ENCODE results near the gene ZFYVE28.

Gene ZFYVE28

DNA sequence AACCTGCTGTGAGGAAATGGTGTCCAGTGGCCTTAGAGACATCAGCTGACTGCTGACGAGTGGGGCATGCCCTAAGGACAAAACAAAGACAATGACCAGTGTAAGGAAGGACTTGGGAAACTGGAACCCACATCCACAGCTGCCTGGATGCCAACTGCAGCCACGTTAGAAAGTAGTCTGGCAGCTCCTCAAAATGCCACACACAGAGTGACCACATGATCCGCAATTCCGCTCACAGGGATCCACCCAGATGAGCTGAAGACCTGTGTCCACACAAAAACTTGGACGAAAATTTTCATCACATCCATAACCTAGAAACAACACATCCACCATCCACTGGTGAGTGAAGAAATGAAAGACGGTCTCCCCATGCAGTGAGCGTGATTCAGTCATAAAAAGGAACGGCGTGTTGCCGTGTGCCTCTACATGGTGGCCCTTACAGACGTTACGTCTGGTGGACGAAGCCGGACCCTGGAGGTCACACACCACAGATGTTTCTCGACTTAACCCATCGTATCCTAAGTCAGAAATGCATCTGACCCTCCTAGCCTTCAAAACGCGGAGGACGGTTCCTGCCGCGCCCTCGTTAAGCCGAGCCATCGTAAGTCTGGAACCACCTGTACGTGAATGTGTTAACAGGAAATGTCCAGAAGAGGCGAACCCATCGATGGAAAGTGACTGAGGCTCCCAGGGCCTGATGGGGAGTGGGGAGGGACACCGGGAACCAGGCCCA is 115.9 kb downstream of the ZFYVE28 start:
- DNase-seq (ENCODE audit: low spot score): no peak

DNA sequence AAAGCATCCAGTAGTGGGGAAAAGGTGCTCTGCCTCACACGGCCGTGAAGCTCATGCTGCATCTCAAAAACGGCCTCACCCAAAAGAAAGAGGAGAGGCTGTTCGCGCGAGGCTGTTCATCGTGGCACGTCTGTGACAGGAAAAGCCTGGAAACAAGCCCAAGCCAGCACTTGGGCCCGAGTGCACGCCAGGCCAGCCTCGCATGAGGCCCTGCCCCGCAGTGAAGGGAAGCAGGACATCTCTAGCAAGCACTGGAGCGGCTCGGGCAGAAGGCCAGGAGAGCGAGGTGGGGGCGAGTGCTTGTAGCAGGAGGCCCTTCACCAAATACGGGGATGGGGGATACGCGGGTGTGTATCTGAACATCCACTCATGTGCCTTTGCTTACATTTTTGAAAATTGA is 116.6 kb downstream of the ZFYVE28 start:
- no peak for DNase-seq (ENCODE audit: low spot score)

DNA sequence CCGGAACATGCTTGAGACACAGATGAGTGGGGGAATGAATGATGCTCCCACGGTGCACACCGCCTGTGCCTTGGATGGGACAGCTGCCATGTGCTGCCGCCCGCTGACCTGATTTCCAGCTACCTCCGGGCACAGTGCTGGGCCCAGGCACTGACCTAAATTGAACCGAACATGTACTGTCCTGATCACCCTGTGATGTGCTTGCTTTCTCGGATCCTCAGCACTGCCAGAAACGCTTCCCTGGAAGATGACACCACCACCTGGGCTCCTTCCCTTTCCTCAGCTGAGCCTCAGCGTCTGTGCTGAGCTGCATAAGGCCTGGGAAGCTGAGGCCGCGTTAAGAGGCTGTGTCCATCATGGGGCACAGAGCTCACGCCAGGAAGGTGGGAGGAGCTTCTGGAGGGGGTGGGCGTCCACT is 117.2 kb downstream of the ZFYVE28 start:
- DNase-seq (ENCODE audit: low spot score): no peak

DNA sequence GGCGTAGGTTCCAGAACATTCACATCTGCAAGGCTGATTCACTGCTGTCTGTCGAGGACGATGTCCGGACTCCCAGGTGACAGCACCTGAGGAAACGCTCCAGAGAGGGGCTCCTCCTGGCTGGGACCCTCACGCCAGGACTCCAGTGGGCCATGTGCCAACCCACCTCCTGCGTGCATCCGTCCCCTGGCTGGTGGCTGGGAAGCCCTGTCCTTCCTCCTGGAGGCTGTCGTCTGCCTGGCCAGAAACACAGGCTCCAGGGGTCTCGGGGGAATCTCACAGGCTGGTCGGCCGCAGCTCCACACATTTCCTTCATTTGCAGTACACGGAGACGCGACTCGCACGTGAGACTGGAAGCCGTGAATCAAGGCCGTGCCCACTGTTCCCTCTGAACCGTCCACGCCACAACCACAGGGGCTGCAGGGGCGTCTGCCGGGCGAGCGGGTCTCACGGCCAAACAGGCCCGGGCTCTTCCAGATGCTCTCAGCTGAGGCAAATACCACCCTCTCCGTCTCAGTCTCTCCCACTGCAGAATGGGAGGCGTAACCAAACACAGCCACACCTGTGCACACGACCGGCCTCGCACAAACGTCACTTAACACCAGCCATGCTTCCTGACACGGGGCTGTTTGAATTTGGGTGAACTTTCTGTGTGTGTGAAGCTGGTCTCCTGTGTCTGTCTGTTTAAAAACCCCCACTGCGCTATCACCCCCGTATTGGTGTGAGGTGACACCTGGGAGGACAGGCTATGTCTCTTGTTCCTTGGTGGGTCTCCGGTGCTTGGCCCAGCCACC is 117.8 kb downstream of the ZFYVE28 start:
- no peak for DNase-seq (ENCODE audit: low spot score)

DNA sequence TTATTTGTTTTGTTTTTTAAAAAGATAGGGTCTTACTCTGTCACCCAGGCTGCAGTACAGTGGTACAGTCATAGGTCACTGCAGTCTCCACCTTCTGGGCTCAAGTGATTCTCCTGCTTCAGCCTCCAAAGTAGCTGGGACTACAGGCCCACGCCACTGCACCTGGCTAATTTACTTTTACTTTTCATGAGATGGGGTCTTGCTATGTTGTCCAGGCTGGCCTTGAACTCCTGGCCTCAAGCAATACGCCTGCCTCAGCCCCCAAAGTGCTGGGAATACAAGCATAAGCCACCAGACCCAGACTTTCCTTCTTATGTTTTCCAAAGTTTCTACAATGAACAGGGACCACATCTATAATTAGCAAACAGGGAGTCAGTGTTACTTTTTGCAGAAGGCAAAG is 118.7 kb downstream of the ZFYVE28 start:
- no peak for DNase-seq (ENCODE audit: low spot score)

DNA sequence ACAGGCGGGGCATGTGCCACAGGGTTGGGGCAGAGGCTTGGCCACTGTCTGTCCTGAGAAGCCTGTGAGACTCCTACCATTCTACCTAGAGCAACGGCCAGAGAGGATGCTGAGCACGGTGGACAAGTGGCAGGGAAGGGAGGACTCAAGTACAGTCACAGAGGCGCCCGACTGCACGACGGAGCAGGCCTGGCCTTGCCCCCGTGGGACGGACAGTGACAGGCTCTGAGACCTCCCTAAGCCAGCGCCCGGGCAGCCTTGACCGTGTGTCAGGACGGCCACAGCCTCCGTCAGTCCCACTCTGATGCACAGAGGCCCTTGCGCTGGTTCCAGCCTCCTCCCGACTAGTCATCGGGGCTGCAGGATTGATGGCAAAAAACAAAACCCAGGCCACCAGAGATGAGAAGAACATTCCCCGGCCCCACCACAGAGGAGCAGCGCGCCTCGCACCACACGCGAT is 119.9 kb downstream of the ZFYVE28 start:
- DNase-seq (ENCODE audit: low spot score): peak; percentile 84

DNA sequence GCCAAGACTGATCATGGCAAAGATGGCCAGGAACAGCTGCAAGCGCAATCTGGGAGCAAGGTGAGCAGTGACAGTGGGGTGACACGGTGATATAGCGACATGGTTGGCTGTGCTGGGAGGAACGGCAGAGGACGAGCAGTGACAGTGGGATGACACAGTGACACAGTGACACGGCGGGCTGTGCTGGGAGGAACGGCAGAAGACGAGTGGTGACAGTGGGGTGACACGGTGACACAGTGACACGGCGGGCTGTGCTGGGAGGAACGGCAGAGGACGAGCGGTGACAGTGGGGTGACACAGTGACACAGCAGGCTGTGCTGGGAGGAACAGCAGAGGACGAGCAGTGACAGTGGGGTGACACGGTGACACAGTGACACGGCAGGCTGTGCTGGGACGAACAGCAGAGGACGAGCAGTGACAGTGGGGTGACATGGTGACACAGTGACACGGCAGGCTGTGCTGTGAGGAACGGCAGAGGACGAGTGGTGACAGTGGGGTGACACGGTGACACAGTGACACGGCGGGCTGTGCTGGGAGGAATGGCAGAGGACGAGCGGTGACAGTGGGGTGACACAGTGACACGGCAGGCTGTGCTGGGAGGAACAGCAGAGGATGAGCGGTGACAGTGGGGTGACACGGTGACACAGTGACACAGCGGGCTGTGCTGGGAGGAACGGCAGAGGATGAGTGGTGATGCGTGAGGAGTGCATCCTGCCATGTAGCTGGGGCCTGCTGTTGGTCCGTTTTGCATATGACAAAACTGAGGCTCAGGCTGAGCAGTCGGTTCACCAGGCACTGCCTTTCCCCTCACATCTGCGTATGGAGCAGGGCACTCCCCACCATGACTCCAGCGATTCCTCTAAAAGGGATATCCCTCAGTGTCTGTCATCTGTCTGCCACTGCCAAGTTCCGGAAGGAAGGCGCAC is 120.6 kb downstream of the ZFYVE28 start:
- DNase-seq (ENCODE audit: low spot score): no peak

DNA sequence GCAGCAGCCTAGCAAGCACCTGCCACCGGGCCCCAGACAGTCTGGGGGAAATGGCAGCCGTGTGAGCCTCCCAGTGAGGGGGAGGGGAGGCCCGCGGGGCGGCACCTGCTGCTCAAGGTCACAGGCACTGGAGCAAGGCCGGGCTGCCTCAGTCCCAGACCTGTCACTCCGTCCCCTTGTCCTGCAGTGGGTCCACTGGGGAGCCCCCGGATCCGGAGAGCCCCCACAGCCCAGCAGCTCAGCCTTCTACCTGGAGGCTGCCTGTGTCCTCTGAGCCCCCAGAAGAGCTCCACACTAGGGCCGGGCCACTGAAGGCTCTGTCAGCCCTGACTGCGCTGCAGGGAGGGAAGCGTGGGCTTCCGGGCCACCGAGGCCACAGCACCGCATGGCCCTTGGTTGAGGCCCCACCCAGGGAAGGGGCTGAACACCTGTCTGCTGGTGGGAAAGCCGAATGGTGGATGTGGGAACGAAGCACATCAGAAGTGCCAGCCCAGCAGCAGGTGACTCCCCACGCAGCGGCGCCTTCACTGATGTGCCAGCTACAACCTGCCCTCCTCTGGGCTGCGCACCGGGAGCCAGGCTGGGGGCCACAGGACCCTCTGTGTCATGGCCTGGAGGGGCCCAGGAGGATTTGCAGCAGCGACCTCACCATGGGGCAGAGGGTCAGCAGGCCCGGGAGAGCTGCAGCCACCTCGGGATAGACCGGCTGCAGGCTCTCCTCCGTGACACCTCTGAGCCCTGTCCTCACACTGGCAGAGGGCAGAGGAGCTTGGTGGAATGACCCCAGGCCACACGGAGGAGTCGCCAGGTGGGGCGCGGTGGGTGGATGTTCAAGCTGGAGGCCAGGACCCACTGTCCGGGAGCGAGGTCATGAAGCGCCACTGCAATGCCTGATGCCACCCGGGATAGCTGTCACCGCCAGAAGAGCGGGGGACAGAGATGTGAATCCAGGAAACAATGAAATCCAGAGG is 121.5 kb downstream of the ZFYVE28 start:
- no peak for DNase-seq (ENCODE audit: low spot score)

DNA sequence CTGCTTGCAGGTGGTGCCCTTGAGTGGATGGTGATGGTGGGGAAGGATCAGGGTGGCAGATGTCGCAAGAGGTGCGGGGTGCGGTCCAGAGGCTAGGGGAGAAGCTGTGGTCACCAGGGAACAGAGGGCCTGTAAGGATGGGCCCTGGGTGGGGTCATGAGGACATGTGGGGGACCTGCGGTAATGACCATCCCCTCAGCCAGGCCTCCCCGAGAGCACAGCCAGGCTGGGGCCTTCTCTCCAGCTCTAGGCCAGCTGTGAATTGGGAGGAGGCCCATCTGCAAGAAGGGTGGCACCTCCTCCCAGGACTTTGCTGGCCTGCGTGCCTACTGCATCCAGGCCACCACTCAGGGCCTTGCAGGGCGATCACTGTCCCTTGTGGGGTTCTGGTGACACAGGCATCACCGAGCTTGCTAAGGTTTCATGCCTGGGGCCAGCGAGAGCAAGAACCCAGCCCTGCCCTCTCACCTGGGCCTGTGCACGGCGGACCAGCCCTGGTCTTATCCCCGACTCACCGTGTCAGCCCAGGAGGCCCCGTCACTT is 122.5 kb downstream of the ZFYVE28 start:
- DNase-seq (ENCODE audit: low spot score): no peak

DNA sequence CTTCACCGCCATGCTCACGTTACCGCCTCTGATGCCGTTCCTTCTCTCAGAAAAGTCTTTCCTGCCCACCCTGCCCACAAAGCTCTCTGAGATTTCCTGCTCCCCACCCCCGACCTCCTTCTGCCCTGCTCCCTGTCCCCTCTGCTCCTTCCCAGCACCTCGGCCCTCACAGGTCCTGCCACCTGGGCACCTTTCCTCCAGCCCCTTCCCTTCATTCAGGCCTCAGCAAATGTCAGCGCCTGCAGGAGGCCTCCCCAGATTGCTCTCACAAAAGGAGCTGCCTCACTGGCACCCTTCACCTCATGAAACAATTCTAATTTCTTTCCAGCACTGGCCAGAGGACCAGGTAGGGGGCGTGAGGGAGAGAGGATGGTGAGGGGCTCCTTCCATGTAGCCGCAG is 122.9 kb downstream of the ZFYVE28 start:
- no peak for DNase-seq (ENCODE audit: low spot score)

DNA sequence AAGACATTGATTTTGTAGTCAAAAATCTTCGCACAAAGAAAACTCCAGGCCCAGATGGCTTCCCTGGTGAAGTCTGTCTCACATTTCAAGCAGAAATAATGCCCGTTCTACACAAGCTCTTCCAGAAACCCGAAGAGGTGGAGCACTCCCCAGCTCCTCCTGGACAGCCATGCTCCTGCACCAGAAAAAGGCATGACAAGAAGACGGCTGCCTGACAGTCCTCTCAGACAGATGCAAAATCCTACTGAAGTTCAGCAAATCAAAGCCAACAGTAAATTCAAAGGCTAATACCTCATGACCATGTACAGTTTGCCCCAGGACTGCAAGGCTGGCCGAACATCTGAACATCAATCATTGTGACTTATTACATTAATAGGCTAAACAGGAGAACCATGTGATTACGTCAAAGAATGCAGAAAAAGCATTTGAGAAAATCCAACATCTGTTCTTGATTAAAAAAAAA is 125.8 kb downstream of the ZFYVE28 start:
- peak; percentile 68 for DNase-seq (ENCODE audit: low spot score)

DNA sequence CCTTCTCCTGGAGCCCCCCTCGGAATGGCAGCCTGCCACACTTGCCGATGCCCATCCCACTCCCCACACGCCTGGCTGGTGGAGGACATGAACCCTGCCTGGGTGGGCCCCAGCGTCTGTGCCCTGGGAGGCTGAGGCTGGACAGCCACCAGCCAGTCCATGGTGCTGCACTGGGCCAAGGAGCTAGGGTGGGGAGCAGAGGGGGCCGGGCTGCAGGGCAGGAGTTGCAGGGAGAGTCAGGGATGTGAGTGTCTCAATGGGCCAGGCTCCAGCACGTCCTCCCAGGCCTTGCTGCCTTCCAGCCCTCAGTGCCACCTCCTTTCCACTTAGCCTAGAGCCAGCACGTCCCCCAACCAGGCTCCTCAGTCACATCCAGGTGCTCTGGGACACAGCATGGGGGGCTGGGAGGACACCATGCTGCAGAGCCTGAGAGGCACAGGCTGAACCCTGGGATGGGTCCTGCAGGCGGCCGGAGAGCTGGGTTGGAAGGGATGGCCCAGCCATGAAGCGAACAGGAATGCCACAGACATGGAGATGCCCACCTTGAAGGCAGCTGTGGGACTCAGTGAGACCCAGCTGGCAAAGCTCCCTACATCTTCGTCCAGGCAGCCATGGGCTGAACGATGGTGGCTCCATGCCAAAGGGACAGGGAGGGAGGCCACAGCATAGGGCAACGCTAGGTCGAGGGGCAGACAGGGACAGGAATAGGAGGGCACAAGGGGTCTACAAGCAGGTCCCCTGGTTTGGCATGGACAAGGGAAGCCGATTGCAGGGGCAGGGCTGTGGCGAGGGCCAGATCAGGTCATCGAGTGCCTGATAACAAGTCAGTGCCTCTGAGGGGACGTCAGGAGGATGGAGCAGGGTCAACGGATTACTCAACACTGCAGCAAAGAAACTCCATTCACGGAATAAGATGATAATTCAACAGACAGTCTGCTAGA is 126.5 kb downstream of the ZFYVE28 start:
- peak; percentile 30 for DNase-seq (ENCODE audit: low spot score)

DNA sequence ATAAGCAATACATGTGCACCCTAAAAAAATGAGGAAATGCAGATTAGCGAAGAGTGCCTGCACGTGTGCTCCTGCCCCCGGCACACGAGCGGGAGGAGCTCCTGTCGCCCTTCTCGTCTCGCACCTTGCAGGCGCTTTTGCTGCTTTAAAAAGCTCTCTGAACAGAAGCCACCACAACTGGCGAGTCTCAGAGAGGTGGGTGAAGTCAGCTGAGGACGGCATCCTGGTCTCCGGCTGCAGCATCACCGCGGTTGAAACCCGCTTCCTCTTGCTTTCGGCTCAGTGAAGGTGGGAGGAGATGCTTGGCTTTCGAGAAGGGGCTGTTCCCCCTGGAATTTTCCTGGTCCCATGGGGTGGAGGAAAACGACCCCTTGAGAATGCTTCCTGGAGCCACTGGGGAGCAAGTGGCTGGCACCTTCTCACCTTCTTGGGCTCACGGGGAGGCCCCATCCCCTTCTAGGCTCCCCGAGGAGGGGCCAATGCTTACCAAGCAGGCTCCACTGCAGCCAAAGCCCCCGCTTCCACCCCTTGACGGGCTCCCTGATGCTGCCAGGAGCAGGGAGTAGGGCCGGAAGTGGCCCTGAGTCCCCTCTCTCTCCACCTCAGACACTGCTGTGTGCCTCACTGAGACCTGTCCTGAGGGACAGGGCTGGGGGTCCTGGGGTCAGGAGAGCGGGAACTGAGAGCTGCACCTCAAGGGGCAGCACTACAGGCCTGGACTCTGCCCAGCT is 127.3 kb downstream of the ZFYVE28 start:
- no peak for DNase-seq (ENCODE audit: low spot score)

DNA sequence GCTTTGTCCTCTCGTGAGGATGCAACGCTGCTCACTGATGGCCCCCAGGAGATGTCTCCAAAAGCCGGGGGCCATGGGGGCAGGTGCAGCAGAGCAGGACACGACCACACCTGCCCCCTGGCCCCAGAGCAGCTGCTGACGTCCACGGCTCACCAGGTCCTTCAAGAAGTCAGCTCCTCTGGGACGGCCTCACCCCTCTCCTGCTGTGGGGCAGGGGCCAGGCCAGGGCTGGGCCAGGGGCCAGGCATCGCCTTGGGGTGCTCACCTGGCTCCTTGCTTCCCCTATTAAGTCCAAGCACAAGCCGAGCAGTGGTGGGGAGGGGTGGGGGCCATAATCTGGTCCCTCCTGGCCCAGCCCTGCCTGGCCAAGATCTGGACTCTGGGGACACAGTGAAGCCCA is 128.0 kb downstream of the ZFYVE28 start:
- DNase-seq (ENCODE audit: low spot score): no peak

DNA sequence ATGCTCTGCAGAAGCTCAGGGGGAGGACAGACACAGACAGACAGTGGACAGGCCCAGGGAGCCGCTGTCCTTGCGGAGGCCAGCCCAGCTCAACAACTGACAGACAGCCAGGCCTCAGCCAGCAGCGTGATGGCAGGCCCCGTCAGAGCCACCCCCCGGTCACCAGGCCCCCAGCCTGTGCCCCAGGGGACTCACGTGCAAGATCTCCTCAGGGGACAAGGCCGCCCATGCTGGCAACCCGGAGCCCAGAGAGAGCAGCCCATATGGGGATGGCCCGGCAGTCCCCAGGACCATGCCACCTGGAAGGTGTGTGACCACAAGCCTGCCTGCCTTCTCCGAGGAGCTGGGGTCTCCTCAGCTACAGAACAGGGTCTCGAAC is 128.5 kb downstream of the ZFYVE28 start:
- DNase-seq (ENCODE audit: low spot score): no peak

DNA sequence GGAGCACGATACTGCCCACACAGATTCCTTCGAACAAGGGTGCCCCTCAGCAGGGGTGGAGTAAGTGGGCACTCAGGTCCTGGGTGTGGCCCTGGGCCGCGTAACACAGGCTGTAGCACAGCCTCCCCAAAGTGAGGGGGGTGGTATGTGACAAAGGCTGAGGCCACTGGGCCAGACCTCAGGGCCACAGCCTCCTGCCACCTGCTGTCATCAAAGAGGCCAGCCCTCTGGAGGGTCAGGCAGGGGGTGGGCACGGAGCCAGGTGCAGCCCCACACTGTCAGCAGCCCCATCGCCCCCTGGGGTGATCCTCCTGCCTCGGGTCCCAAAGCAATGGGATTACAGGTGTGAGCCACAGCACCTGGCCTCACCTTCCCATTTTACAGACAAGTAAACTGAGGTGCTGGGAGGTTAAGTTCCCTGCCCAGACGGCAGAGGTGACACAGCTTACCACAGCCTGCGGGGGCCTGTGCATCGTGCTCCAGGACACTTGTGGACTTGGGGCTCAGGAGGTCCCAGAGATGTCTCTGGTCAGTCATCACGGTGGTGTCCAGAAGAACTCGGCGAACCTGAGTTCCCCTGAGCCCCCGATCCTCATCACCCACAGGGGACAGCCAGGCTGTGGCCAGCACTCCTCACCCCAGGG is 129.0 kb downstream of the ZFYVE28 start:
- no peak for DNase-seq (ENCODE audit: low spot score)

DNA sequence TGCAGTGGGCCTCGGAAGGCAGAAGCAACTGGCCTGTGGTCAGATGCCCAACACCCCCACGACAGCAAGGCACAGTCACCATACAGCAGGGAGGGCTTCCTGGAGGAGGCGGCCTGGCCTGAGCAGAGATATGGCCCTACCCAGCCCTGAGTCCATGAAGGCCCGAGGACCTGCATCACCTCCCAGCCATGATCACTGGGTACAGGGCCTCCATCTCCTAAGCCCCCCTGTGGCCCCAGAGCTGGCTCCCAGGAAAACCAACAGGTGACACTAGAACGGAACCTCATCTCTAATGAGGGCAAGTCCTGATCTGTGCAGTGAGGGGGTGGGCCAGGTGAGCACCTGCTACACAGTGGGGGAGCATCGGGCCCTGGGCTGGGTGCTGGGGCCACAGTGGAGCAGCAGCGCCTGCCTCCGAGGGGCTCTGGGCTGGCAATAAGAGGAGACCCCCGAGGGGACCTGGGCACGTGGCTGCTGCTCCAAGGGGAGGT is 130.3 kb downstream of the ZFYVE28 start:
- DNase-seq (ENCODE audit: low spot score): no peak

DNA sequence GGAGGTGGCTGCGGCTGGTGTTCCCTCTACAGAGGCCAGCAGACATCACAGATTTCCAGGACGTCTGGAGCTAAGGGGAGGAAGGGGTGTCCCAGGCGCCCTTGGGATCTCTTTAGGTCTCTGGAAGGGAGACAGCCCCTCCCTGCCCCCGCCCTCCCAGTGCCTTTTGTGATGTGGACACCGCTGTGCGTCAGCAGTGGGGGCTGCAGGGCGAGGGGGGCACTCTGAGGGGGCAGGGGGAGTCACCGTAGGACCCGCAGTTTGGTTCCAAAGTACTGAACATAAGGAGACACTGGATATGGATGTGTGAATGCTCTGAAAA is 130.9 kb downstream of the ZFYVE28 start:
- DNase-seq (ENCODE audit: low spot score): no peak

Data from AG08395 (cell line).